Measurements from ENCODE around the gene PIR.

PIR gene

GRCh38 chrX:15475486-15475885 is 17.6 kb downstream of the PIR start:
- DNase-seq = no peak

GRCh38 chrX:15475021-15475420 is 18.1 kb downstream of the PIR start:
- DNase-seq = no peak

DNA sequence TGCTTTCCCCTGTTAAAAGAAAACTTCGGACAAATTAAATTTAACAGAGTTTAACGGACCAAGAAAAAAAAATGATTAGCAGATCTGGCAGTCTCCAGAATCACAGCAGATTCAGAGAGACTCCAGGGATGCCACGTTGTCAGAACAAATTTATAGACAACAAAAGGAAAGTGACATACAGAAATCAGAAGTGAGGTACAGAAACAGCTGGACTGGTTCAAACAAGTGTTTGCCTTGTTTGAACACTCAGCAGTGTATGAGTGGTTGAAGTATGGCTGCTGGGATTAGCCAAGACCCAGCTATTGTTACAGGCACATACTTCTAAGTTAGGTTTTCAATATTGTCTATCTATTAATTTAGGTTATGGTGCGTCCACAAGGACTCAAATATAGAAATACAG is 19.1 kb downstream of the PIR start:
- no peak for DNase-seq

- no peak for DNase-seq
Observed at GRCh38 chrX:15472531-15472930, 20.6 kb downstream of the PIR start.

GRCh38 chrX:15471028-15471427 is 22.1 kb downstream of the PIR start:
- peak; percentile 48 for DNase-seq

DNA sequence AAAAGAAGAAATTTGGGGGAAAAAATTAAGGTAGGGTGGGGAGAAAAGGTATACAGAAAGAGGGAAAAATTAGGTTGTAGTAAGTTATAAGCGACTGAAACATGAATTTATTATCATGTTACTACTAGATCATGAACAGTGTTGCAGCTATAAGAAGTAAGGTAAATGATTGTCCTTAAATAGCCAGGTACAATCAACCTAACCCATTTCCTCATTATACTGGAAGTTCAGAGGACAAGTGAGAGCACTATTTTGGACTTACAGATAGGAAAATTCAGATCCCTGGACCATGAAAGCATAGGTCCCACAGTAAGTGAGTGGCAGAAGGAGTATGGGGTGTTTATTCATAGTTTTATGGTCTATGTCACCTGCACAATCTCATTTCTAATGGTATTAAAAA is 23.5 kb downstream of the PIR start:
- no peak for DNase-seq

DNA sequence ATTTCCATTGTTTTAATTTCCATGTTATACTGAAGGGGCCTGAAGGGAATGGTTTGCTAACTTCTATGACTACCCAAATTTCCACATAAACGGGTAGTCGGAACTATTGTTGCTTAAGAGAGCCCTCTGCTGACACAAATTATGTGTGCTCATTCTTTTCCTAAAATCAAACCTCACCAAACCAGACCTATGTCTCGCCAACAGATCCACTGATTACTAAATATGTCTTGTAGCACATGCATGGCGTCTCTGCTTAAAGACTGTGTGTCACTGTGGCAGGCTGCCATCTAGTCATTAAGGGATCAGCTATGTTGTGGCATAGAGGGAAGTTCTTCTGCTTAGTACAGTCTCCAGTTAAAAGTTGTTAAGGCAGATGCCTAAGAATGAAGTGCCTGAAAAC is 25.1 kb downstream of the PIR start:
- DNase-seq = no peak

GRCh38 chrX:15465896-15466651 is 27.1 kb downstream of the PIR start:
- no peak for DNase-seq

DNA sequence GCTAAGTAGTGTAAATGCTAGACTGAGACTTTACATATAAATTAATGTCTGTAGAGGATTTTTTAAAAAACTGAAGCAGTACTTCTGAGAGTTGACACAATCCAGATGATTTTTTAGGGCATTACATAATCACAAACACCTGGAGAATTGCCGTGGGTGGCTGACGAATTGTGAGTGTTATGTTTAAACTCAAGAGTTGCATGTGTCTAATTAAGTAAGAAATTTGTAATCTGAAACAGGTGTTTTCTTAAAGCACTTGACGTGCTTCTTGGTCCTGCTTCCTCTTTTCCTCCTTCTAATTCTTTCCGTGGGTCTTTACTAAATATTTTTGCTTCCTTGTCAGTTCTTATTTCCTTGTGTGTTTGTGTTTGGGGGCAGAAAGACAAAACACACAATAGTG is 27.8 kb downstream of the PIR start:
- DNase-seq = no peak

- no peak for DNase-seq
Observed at GRCh38 chrX:15464704-15465103, 28.4 kb downstream of the PIR start.

DNA sequence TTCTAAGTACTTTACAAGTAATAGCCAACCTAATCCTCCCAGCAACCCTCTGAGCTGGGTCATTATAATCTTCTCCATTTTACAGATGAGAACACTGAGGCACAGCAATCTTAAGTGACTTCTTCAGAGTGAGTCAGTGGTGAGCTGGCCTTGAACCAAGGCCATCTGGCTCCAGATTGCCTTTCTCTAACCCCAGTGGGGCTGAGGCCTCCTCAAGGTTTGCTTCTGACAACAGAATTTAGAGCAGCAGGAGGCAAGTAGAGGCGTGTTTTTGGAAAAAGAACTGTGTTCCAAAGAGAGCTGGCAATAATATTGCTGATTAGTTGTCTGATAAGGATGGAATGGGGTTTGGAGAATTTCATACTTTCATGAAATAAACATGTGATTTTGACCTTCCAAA is 41.2 kb downstream of the PIR start:
- DNase-seq = no peak

DNA sequence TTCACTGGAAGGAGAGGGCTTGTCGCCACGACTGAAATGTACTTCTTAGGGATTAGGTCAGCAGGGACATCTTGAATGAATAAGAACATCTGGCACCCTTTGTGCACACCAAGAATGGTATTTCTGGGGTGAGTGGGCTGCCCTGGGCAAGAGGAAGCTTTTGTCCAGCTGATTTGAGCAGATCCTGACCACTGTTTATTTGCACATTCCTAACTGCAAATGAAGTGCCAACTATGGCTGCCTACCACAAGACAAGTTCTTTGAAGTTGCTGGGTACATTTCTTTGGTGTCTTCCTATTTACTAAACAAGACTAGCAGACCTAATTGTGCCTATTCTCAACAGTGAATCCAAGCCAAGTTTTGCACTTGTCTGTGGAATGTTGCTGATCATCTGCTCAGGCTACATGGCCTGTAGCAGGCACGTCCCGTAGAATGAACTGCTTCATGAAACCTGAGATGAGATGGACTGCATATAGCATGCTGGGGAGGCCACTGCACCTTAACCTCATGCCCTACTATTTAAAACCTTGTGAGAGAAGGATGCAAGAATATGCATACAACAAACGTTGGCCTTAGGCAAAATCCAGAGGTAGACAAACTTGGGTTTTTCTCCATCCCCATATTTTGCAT is 45.0 kb downstream of the PIR start:
- no peak for DNase-seq

- DNase-seq = no peak
Observed at GRCh38 chrX:15441464-15441863, 51.7 kb downstream of the PIR start.

GRCh38 chrX:15438332-15438731 is 54.8 kb downstream of the PIR start:
- no peak for DNase-seq

- DNase-seq = no peak
Observed at GRCh38 chrX:15437724-15438123, 55.4 kb downstream of the PIR start.

DNA sequence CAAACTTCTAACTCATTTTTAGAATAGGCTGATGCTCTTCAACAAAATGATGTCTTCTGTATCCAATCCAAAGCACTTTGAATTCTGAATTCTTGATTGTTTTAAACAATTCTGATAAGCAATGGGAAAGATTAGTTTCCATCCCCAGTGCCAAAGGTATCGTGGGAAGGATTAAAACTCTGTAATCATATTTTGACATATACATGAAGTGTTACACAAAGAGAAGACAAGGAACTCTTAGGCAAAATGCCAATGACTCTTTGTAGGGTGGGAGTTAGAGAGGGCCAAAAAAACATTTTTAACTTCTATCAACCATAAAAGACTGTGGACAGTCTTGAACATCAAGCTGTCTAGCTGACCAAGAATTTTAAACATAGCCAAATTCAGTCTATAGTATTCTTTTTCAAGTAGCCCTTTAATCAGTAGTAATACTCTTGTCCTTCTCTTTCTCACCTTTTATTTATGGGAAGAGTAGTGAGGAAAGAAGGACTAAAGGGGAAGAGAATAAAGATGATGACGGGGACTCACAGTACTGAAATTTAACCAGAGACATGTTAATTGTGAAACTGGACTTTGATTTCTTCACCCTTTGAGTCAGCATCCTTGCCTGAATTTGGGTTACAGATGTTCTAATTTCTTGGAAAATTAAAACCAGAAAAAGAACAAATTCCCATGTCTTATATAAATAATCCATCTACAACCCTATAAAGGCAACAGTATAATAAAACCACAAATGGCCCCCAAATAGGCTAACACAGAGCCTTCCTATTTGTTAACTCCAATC is 57.1 kb downstream of the PIR start:
- DNase-seq = no peak

DNA sequence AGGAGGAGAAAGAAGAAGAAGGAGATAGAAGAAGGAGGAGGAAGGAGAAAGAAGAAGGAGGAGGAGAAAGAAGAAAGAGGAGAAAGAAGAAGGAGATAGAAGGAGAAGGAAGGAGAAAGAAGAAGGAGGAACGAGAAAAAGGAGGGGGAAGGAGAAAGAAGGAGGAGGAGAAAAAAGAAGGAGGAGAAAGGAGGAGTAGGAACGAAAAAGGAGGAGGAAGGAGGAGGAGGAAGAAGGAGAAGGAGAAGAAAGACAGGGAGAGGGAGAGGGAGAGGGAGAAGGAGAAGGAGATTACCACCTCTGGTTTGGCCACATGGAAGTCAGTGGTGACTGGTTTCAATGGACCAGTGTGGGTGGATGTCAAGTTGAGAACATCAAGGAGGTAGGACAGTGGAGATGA is 58.9 kb downstream of the PIR start:
- no peak for DNase-seq

DNA sequence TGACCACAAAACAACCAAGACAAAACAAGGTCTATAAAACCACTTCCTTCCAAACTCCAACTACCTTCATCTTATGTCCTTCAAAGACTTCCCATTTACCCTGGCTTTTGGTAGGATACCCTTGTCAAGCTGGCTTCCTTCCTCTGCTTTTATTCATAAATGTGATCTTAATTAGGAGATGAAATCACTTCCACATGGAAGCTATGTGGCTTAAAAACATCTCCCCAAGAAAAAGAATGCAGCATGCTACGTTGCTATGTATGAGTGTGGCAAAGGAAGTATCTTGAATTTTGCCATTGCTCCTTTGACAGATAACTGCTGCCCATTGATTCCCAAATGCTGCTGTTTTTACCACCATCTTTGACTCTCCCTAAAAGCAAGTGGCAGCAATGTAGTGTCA is 62.5 kb downstream of the PIR start:
- DNase-seq = no peak

GRCh38 chrX:15430076-15430475 is 63.1 kb downstream of the PIR start:
- no peak for DNase-seq

DNA sequence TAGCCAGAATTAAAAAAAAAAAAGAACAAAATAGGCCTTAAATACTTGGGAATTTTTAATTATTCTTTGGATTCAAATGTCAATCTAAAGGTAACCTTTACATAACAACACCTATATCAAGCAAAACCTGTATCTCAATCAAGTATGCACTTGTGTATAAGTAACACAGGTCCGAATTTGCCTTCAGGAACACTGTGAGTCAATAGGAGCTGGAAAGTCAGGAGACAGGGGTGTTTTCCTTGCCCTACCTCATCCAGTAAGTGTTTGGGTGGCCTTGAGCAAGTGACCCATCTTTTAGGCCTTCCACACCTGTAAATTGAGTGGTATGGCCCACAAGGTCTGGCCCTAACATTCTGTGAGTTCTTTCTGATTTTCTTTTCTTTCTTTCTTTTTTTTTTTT is 68.1 kb downstream of the PIR start:
- DNase-seq = no peak

GRCh38 chrX:15418707-15419181 is 74.4 kb downstream of the PIR start:
- no peak for DNase-seq

DNA sequence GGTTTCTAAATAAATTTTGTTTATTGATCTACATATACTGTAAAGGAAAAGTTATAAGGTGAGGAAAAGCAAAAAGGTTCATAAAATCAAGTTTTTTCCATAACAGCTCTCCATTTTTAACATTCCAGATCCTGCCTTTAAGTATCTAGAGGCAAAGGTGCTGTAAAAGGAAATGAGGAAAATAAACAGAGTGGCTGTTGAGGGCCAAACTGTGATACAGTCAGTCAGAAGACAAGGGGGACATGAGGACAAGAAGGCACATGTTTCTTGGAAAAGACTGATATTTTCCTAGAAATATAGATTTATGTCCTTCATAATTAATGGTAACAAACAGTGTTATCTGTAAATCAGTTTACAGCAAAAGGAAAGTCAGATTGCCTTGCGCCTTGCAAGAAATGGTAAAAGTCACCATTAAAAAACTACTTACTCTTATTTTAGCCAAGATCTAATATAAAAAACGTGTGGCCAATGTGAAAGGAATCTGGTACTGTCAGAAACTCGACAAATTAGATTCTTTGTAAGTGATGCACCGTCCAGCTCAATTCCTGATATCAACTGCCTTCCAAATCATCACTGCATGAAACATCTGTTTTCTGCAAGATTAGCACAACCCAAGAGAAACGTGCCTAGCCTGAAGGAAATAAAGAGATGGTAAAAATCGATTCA is 75.0 kb downstream of the PIR start:
- no peak for DNase-seq
